ENCODE measurements around the gene SIAH2. TPM values are rescaled to one million over a fixed set of nuclear protein-coding genes. Genes with fewer than 3 reads are reported as not detected.

Gene SIAH2
- polyA plus RNA-seq, 1 of the 3 experiments (the other 2 are of a cell fraction): 18.4 TPM

- TF ChIP-seq CTCF (IDR thresholded peaks at IDR 0.05): no peak
Observed at GRCh38 chr3:150710097-150710496, 52.9 kb downstream of the SIAH2 start (continued).

GRCh38 chr3:150703756-150704344, 59.1 kb downstream of the SIAH2 start, which contains the start of gene ERICH6:
Gene ERICH6, minus strand, starts transcription at chr3:150703920. Its CDS starts 22 bp downstream, at chr3:150703898.
- Histone ChIP-seq H2AFZ (ENCODE audit: low read depth) (peak within 1 kb of the TSS; percentile 98), H3K4me2 (peak within 1 kb of the TSS; percentile 77), H3K9me3 (no peaks in the 10 kb centered on the region), H3F3A (replicated peaks; ENCODE audit: insufficient read depth) (peaks cover 20% of the 10 kb centered on the region), H3K4me1 (ENCODE audit: control insufficient read depth in 1 of 2, insufficient read depth in 2 of 2, low read depth in 1 of 2, low read length in 1 of 2) (peaks cover 0 to 2% of the 10 kb centered on the region in 2 experiments; a peak in 2 of 4 replicates), H3K9me2 (no peaks in the 10 kb centered on the region), H3K27me3 (ENCODE audit: insufficient read depth) (no peaks in the 10 kb centered on the region), H3K9ac (peak within 1 kb of the TSS; percentile 96), H3K27ac (ENCODE audit: low read depth in 2 of 2, low read length in 1 of 2) (peak within 1 kb of the TSS; percentile 72 to 77; a peak in 3 of 4 replicates), H3K79me2 (ENCODE audit: insufficient read depth) (no peaks in the 10 kb centered on the region), H3K4me3 (ENCODE audit: low read depth in 2 of 2, low read length in 1 of 2) (peak within 1 kb of the TSS; percentile 60 to 90), H3K36me3 (replicated peaks in 1 of 2; ENCODE audit: control insufficient read depth in 1 of 2, insufficient read depth in 2 of 2, low read length in 1 of 2) (peaks cover 0 to 3% of the 10 kb centered on the region in 2 experiments), H4K20me1 (ENCODE audit: insufficient read depth) (no peaks in the 10 kb centered on the region)
- 1% methylated on average over 35 of the region's 35 CpGs for WGBS (ENCODE audit: low lambda C conversion rate)
- peak; percentile 92 for DNase-seq
- POLR2A ChIA-PET: interaction anchor here (0.7 to 1.5 kb wide), 8 partner anchors 8 to 383 kb away, joined by 3 to 14 read pairs (median 3); partner anchors contain the start of genes EIF2A, SELENOT, SERP1 and SIAH2
- TF ChIP-seq IRF3 (IDR thresholded peaks at IDR 0.05; ENCODE audit: low read depth, low read length) (no peak), YY1 (IDR thresholded peaks at IDR 0.05; ENCODE audit: low read depth) (peak; percentile 33; the same call in 1 of the 2 replicates), POLR2AphosphoS5 (IDR thresholded peaks at IDR 0.05; ENCODE audit: low read depth, low read length) (peak; percentile 70), ZBTB33 (IDR thresholded peaks at IDR 0.05; ENCODE audit: borderline replicate concordance, low read depth) (peak; percentile 96), MXI1 (IDR thresholded peaks at IDR 0.05; ENCODE audit: low read depth, low read length) (peak; percentile 65), RXRA (IDR thresholded peaks at IDR 0.05; ENCODE audit: borderline replicate concordance, low read depth) (no peak), SIN3A (IDR thresholded peaks at IDR 0.05; ENCODE audit: borderline replicate concordance, low read depth, low read length) (peak; percentile 58; the same call in 1 of the 2 replicates), TAF1 (IDR thresholded peaks at IDR 0.05; ENCODE audit: borderline replicate concordance, low read depth, low read length) (peak; percentile 49; the same call in 1 of the 2 replicates), CHD2 (IDR thresholded peaks at IDR 0.05; ENCODE audit: low read length, partially characterized antibody) (peak; percentile 99)
- CTCF ChIA-PET: interaction anchor here (0.7 to 2.7 kb wide), 4 partner anchors 11 to 84 kb away, joined by 3 to 13 read pairs (median 3); no protein-coding TSS in a partner anchor
